ENCODE measurements around the gene NPIPB8.

- TF ChIP-seq EZH2phosphoT487 (IDR thresholded peaks at IDR 0.05; ENCODE audit: unreplicated experiment): no peak
- no peak for TF ChIP-seq EZH2 (IDR thresholded peaks at IDR 0.05; ENCODE audit: low read depth, unreplicated experiment)
- no peak for TF ChIP-seq CREB1 (CRISPR knock-in tag; IDR thresholded peaks at IDR 0.05; ENCODE audit: low read depth)
- no peak for TF ChIP-seq CTCF (conservative IDR thresholded peaks at IDR 0.05; ENCODE audit: low read depth in 2 of 2)
- TF ChIP-seq POLR2AphosphoS5 (IDR thresholded peaks at IDR 0.05; ENCODE audit: low read depth): no peak
- no peak for TF ChIP-seq ZNF114 (CRISPR knock-in tag; IDR thresholded peaks at IDR 0.05)
- no peak for TF ChIP-seq REST (IDR thresholded peaks at IDR 0.05; ENCODE audit: unreplicated experiment)
- no peak for TF ChIP-seq ETS1 (IDR thresholded peaks at IDR 0.05)
These were observed 47.9 kb upstream of the NPIPB8 start for GRCh38 chr16:28589930-28590329.
